ENCODE measurements around the gene INO80B.

INO80B gene

GRCh38 chr2:74421221-74421870, 33.5 kb upstream of the INO80B start, which contains the start of the genes C2orf81 and WDR54:
Gene C2orf81, minus strand, starts transcription at chr2:74421619. Its CDS starts 59 bp downstream, at chr2:74421560.
Gene WDR54, plus strand, starts transcription at chr2:74421730. Its CDS starts 424 bp downstream, at chr2:74422154.
- peak; percentile 69 for DNase-seq (ENCODE audit: extremely low read depth, low read depth)
- no peak for TF ChIP-seq CTCF (IDR thresholded peaks at IDR 0.05; ENCODE audit: low read depth, low read length)

- DNase-seq (ENCODE audit: extremely low read depth, low read depth), result no peak
- no peak for TF ChIP-seq CTCF (IDR thresholded peaks at IDR 0.05; ENCODE audit: low read depth, low read length)
These were observed 31.4 kb upstream of the INO80B start for GRCh38 chr2:74423231-74424095.

- no peak for TF ChIP-seq CTCF (IDR thresholded peaks at IDR 0.05; ENCODE audit: low read depth, low read length)
- DNase-seq (ENCODE audit: extremely low read depth, low read depth), result no peak
These were observed 30.5 kb upstream of the INO80B start for GRCh38 chr2:74424139-74424992.

GRCh38 chr2:74424995-74425406, 29.9 kb upstream of the INO80B start:
- no peak for DNase-seq (ENCODE audit: extremely low read depth, low read depth)

GRCh38 chr2:74425523-74425922, 29.4 kb upstream of the INO80B start:
- DNase-seq (ENCODE audit: extremely low read depth, low read depth), result no peak
- TF ChIP-seq CTCF (IDR thresholded peaks at IDR 0.05; ENCODE audit: low read depth, low read length), result no peak

More at GRCh38 chr2:74424995-74425406, 29.9 kb upstream of the INO80B start:
- TF ChIP-seq CTCF (IDR thresholded peaks at IDR 0.05; ENCODE audit: low read depth, low read length), result no peak

GRCh38 chr2:74426181-74426758, 28.6 kb upstream of the INO80B start:
- DNase-seq (ENCODE audit: extremely low read depth, low read depth), result no peak
- no peak for TF ChIP-seq CTCF (IDR thresholded peaks at IDR 0.05; ENCODE audit: low read depth, low read length)
